ENCODE results near the gene IL23R. TPM values are rescaled to one million over a fixed set of nuclear protein-coding genes. Genes with fewer than 3 reads are reported as not detected.

The IL23R gene
- total and polyA plus RNA-seq, 2 of the 8 experiments (the other 6 are each of a cell fraction or from before 2014, with no cell fraction given) = not detected

GRCh38 chr1:67126111-67126746 is 40.0 kb upstream of the IL23R start:
- Histone ChIP-seq H3K27ac (ENCODE audit: low read depth, low read length) (no peak overlapping the region), H3K4me1 (replicated peaks in 1 of 4; ENCODE audit: control insufficient read depth in 3 of 4, insufficient read depth in 4 of 4, low read length in 3 of 4) (no peaks in the 10 kb centered on the region), H2BK20ac (ENCODE audit: low read length) (no peak overlapping the region), H3K23me2 (ENCODE audit: low read depth, low read length) (no peaks in the 10 kb centered on the region), H2BK15ac (ENCODE audit: low read length) (no peak overlapping the region), H3K4me3 (ENCODE audit: extremely low read depth in 1 of 4, insufficient read depth in 2 of 4, low read depth in 3 of 4, low read length in 4 of 4) (no peak overlapping the region), H2BK120ac (replicated peaks; ENCODE audit: low read depth, low read length) (no peak overlapping the region), H3K36me3 (ENCODE audit: control insufficient read depth in 2 of 4, insufficient read depth in 4 of 4, low read length in 3 of 4) (no peaks in the 10 kb centered on the region), H4K20me1 (replicated peaks in 1 of 2; ENCODE audit: control insufficient read depth in 1 of 2, insufficient read depth in 2 of 2, low read length in 2 of 2) (no peaks in the 10 kb centered on the region), H3K23ac (ENCODE audit: insufficient read length) (no peak overlapping the region), H3K9ac (replicated peaks in 1 of 4; ENCODE audit: extremely low read depth in 1 of 4, low read depth in 3 of 4, low read length in 3 of 4) (no peak overlapping the region), H2BK12ac (ENCODE audit: low read depth, low read length) (no peak overlapping the region), H2BK5ac (ENCODE audit: low read depth, low read length) (no peak overlapping the region), H3K79me2 (ENCODE audit: control insufficient read depth in 1 of 2, insufficient read depth in 2 of 2, low read length in 2 of 2) (no peaks in the 10 kb centered on the region), H2AFZ (ENCODE audit: low read length) (peak overlapping the region; percentile 100), H3K18ac (ENCODE audit: extremely low read depth, low read length) (no peak overlapping the region), H4K91ac (replicated peaks; ENCODE audit: insufficient read length, low read length) (no peak overlapping the region), H3K56ac (replicated peaks; ENCODE audit: insufficient read length, low read depth, low read length) (no peak overlapping the region), H4K8ac (ENCODE audit: extremely low read depth, insufficient read depth, low read length) (no peak overlapping the region), H3K14ac (ENCODE audit: insufficient read length) (no peak overlapping the region), H3K27me3 (replicated peaks in 1 of 4; ENCODE audit: control insufficient read depth in 3 of 4, extremely low read depth in 1 of 4, insufficient read depth in 3 of 4, low read length in 3 of 4) (no peaks in the 10 kb centered on the region), H3K9me3 (ENCODE audit: insufficient read depth in 2 of 2, low read depth in 1 of 2, low read length in 1 of 2) (no peaks in the 10 kb centered on the region), H3K4ac (replicated peaks; ENCODE audit: insufficient read length, low read depth, low read length) (no peak overlapping the region), H4K5ac (ENCODE audit: insufficient read length, low read depth, low read length) (no peak overlapping the region), H3K4me2 (ENCODE audit: insufficient read depth in 1 of 2, low read depth in 2 of 2, low read length in 2 of 2) (no peak overlapping the region), H2AK5ac (ENCODE audit: low read depth, low read length) (no peak overlapping the region), H3K79me1 (ENCODE audit: low read depth, low read length) (no peaks in the 10 kb centered on the region)
- WGBS, 2 experiments (ENCODE audit: extremely low coverage in 1 of 2, insufficient coverage in 1 of 2, insufficient read length in 1 of 2, insufficient replicate concordance in 2 of 2, low coverage in 1 of 2, low lambda C conversion rate in 2 of 2, missing lambda C conversion rate in 1 of 2) = 92% methylated on average over 5 of the region's 5 CpGs; no CpG with 5 or more reads in 1 of the 2 experiments
- ChIA-PET POLR2A (ENCODE audit: partially characterized antibody) (interaction anchor here (1.4 kb wide), 1 partner anchor 9 kb away, joined by 3 read pairs; no protein-coding TSS in a partner anchor), CTCF (ENCODE audit: partially characterized antibody) (interaction anchor here (0.6 to 5.1 kb wide), 16 partner anchors 9 to 370 kb away, joined by 3 to 34 read pairs (median 4); partner anchors contain the start of gene C1orf141)
- FAIRE-seq (no peak), DNase-seq (ENCODE audit: low read depth in 1 of 2, low spot score in 2 of 2) (no peak)
- TF ChIP-seq HDAC6 (IDR thresholded peaks at IDR 0.05; ENCODE audit: low read depth, low read length) (no peak), EGR1 (IDR thresholded peaks at IDR 0.05; ENCODE audit: borderline replicate concordance, low read depth, low read length) (no peak), TCF12 (IDR thresholded peaks at IDR 0.05; ENCODE audit: low read depth, low read length) (no peak), CTCF (IDR thresholded peaks at IDR 0.05; ENCODE audit: control extremely low read depth in 1 of 3, insufficient read depth in 1 of 3, low read depth in 1 of 3, low read length in 3 of 3) (peak in 1 of 3 experiments; percentile 1; a peak in 1 of 4 replicates), JUN (IDR thresholded peaks at IDR 0.05; ENCODE audit: low read depth, low read length) (no peak), RAD21 (IDR thresholded peaks at IDR 0.05 in 1 of 2, conservative IDR thresholded peaks at IDR 0.05 in 1 of 2; ENCODE audit: low read depth in 2 of 2, low read length in 2 of 2) (peak; percentile 9 to 18; a peak in 1 of 4 replicates)

Measured in H1 (cell line).